ENCODE data around the gene PHGDH. TPM values are rescaled to one million over a fixed set of nuclear protein-coding genes. Genes with fewer than 3 reads are reported as not detected.

PHGDH gene
- total and polyA plus RNA-seq, 2 of the 13 experiments (the other 11 are each of a cell fraction or from before 2014, with no cell fraction given), result 95.8 to 133 TPM

- TF ChIP-seq, protein P1, sequence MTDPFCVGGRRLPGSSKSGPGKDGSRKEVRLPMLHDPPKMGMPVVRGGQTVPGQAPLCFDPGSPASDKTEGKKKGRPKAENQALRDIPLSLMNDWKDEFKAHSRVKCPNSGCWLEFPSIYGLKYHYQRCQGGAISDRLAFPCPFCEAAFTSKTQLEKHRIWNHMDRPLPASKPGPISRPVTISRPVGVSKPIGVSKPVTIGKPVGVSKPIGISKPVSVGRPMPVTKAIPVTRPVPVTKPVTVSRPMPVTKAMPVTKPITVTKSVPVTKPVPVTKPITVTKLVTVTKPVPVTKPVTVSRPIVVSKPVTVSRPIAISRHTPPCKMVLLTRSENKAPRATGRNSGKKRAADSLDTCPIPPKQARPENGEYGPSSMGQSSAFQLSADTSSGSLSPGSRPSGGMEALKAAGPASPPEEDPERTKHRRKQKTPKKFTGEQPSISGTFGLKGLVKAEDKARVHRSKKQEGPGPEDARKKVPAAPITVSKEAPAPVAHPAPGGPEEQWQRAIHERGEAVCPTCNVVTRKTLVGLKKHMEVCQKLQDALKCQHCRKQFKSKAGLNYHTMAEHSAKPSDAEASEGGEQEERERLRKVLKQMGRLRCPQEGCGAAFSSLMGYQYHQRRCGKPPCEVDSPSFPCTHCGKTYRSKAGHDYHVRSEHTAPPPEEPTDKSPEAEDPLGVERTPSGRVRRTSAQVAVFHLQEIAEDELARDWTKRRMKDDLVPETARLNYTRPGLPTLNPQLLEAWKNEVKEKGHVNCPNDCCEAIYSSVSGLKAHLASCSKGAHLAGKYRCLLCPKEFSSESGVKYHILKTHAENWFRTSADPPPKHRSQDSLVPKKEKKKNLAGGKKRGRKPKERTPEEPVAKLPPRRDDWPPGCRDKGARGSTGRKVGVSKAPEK (CRISPR knock-in tag; IDR thresholded peaks at IDR 0.05; ENCODE audit: borderline replicate concordance), result no peak
- TF ChIP-seq THAP7 (CRISPR knock-in tag; IDR thresholded peaks at IDR 0.05), result no peak
- TF ChIP-seq ZNF776 (CRISPR knock-in tag; IDR thresholded peaks at IDR 0.05), result no peak
- no peak for TF ChIP-seq REL (CRISPR knock-in tag; conservative IDR thresholded peaks at IDR 0.05)
- TF ChIP-seq ISL2 (CRISPR knock-in tag; IDR thresholded peaks at IDR 0.05), result peak; percentile 49
- TF ChIP-seq, protein P2, sequence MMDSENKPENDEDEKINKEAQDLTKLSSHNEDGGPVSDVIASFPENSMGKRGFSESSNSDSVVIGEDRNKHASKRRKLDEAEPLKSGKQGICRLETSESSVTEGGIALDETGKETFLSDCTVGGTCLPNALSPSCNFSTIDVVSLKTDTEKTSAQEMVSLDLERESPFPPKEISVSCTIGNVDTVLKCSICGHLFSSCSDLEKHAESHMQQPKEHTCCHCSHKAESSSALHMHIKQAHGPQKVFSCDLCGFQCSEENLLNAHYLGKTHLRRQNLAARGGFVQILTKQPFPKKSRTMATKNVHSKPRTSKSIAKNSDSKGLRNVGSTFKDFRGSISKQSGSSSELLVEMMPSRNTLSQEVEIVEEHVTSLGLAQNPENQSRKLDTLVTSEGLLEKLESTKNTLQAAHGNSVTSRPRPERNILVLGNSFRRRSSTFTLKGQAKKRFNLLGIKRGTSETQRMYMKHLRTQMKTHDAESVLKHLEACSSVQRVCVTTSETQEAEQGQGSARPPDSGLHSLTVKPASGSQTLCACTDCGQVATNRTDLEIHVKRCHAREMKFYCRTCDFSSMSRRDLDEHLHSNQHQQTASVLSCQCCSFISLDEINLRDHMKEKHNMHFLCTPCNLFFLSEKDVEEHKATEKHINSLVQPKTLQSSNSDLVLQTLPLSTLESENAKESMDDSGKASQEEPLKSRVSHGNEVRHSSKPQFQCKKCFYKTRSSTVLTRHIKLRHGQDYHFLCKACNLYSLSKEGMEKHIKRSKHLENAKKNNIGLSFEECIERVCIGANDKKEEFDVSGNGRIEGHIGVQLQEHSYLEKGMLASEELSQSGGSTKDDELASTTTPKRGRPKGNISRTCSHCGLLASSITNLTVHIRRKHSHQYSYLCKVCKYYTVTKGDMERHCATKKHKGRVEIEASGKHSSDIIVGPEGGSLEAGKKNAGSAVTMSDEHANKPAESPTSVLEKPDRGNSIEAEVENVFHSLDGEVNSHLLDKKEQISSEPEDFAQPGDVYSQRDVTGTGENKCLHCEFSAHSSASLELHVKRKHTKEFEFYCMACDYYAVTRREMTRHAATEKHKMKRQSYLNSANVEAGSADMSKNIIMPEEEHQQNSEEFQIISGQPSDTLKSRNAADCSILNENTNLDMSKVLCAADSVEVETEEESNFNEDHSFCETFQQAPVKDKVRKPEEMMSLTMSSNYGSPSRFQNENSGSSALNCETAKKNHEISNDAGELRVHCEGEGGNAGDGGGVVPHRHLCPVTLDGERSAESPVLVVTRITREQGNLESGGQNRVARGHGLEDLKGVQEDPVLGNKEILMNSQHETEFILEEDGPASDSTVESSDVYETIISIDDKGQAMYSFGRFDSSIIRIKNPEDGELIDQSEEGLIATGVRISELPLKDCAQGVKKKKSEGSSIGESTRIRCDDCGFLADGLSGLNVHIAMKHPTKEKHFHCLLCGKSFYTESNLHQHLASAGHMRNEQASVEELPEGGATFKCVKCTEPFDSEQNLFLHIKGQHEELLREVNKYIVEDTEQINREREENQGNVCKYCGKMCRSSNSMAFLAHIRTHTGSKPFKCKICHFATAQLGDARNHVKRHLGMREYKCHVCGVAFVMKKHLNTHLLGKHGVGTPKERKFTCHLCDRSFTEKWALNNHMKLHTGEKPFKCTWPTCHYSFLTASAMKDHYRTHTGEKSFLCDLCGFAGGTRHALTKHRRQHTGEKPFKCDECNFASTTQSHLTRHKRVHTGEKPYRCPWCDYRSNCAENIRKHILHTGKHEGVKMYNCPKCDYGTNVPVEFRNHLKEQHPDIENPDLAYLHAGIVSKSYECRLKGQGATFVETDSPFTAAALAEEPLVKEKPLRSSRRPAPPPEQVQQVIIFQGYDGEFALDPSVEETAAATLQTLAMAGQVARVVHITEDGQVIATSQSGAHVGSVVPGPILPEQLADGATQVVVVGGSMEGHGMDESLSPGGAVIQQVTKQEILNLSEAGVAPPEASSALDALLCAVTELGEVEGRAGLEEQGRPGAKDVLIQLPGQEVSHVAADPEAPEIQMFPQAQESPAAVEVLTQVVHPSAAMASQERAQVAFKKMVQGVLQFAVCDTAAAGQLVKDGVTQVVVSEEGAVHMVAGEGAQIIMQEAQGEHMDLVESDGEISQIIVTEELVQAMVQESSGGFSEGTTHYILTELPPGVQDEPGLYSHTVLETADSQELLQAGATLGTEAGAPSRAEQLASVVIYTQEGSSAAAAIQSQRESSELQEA (CRISPR knock-in tag; IDR thresholded peaks at IDR 0.05; ENCODE audit: not compliant biosample characterization), result no peak
- TF ChIP-seq TRAFD1 (CRISPR knock-in tag; IDR thresholded peaks at IDR 0.05; ENCODE audit: borderline replicate concordance), result no peak
- TF ChIP-seq ZSCAN31 (CRISPR knock-in tag; IDR thresholded peaks at IDR 0.05; ENCODE audit: low read depth), result no peak
- TF ChIP-seq NR2C2 (CRISPR knock-in tag; IDR thresholded peaks at IDR 0.05; ENCODE audit: borderline replicate concordance), result no peak; the same call in 1 of the 2 replicates
- no peak for TF ChIP-seq CSRNP1 (CRISPR knock-in tag; IDR thresholded peaks at IDR 0.05)
- 0 out of 2 replicates have a peak, but pooled peaks have one; percentile 57 for TF ChIP-seq ZNF414 (CRISPR knock-in tag; IDR thresholded peaks at IDR 0.05)
These were observed 756 bp downstream of the PHGDH start (continued) for GRCh38 chr1:119712342-119713038.

Data from HepG2 (cell line).